Dedifferentiated amniotic fluid mesenchymal stem cell (primary cell): ENCODE measurements around the gene NPRL2.

Experiments used
- DNase-seq: peaks from one replicate; pipeline ENCODE4 v3.0.0-alpha.2; 2016; ENCODE audit errors: extremely low spot score

The NPRL2 gene

GRCh38 chr3:50373146-50374051, 22.8 kb upstream of the NPRL2 start:
- DNase-seq: no peak

GRCh38 chr3:50372349-50372748, 21.8 kb upstream of the NPRL2 start:
- no peak for DNase-seq

- DNase-seq: no peak
Observed at GRCh38 chr3:50371133-50371685, 20.6 kb upstream of the NPRL2 start.

- DNase-seq: no peak
Observed at GRCh38 chr3:50370594-50370993, 20.0 kb upstream of the NPRL2 start.

DNA sequence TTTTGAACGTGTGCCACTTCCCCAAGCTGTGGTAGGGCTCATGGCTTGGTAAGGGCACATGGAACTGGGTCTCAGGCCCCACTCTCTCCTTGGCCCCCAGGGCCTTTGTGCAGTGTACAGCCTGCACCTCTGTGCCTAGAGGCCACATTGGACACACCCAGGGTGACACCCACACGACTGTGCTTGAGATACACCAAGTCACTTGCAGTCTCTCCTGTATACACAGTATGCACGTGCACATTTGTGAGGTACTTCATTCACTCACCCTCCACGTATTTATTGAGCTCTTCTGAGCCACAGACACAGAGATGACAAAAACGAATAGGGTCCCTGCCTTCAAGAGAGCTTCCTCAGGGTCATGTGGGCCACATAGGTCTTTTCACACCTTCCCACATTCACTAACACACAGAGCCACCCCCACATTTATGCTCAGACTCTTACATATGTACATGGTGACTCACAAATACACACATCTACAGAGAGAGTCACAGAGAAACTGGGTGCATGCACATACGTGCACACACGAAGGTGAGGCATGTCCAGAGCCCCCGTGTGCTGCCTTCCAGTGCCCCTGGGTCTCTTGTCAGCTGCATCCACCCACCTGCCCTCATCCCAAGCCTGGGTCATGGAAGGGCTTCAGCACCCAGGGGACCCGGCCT, 18.6 kb upstream of the NPRL2 start:
- no peak for DNase-seq

DNA sequence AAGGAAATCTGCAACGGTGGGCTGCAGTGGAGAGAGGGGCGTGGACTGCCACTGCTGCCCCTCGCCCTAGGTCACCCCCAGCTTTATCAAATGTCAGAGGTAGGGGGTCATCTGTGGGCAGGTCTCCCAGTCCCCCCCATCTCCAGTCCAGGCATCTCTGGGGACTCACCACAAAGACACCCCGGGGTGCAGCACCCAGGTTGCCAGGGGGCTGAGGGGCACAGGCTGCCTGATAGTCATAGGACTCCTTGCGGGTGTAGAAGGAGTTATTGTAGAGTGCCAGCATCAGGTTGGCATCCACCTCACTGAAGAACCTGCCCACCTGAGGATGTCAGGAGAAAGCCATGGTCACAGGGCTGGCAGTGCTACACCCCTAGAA, 15.3 kb upstream of the NPRL2 start:
- no peak for DNase-seq

DNA sequence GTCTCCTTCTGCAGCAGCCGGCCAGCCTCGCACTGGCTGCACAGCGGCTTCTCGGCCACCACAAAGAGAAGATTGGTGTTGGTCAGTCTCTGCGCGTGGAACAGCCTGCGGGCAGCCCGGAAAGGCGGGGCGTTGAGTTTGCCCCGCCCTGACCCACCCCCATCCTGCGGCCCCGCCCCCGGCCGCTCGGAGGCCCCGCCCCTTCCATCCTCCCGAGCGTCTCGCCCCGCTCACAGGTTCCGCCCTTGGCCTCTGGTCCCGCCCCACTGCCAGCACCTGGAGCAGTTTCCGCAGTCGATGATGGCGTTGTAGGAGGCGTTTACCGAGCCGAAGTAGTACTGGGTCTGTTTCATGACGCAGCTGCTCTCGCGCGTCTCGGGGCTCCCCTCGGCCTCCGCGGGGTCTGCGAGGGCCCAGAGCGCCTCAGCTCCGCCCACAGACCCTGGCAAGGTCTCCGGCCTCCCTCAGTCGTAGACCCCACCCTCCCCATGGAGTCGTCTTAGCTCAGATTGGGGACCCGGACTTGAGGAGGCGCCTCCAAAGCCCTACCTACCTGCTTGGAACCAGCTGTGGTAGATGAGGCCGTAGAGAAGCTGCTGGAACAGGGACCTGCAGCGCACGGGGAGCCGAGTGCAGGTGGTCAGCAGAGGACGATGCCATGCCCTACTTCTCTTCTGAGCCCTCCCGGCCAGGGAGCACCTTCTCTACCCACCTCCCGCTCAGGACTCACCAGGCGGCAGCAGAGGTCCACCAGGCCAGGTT, 14.7 kb upstream of the NPRL2 start:
- no peak for DNase-seq

DNA sequence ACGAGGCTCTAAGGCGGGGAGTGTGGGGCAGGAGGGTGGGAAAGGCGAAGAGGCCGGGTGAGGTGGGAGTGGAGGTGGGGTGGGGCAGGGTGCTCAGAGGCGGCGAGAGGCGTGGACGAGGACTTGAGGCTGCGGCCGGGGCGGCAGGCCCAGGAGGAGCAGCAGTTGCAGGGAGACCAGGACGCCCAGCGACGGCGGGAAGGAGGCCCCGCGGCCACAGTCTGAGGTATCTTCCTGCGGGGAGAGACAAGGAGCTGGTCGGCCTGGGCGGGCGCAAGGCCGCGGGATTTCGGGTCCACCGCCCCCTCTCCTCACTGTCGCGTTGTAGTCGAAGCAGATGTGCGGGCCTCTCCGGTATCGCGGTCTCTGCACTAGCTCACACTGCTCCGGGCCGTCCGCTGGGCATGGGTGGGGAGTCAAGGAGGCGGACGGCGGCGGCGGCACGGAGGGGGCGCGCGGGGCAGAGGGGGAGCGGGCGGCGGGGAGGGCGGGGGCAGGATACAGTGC, 14.1 kb upstream of the NPRL2 start:
- DNase-seq: no peak

GRCh38 chr3:50359760-50360110, 9.2 kb upstream of the NPRL2 start:
- DNase-seq: no peak

GRCh38 chr3:50358911-50359759, 8.6 kb upstream of the NPRL2 start, which contains the start of gene TMEM115:
TSS of gene TMEM115 (minus strand) at chr3:50359521. CDS start at chr3:50359063, 458 bp downstream.
- peak; percentile 100 for DNase-seq

DNA sequence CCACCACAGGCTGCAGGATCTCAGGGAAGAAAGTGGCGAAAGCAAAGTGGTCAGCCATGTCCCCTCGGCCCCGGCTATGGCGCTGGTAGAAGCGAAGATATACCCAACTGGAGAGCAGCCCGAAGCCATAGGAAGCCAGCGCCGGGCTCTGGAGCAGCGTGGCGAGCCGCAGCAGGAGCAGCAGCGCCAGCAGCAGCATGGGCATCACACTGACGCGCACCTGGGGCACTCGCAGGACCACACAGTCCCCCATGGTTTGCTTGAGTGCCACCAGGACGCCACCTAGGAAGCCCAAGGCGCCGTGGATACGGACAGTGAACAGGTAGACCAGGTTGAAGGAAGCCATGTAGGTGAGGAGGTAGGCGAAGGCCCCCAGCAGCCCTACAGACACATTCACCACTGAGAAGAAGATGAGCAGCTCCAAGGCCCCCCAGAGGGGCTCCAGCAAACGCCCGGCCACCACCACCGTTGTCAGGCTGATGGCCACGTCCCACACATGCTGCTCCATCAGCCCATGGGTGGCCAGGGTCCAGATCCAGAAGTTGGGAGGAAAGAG, 7.9 kb upstream of the NPRL2 start:
- no peak for DNase-seq

GRCh38 chr3:50357481-50357880, 6.9 kb upstream of the NPRL2 start:
- DNase-seq: no peak

- no peak for DNase-seq
Observed at GRCh38 chr3:50356553-50356952, 6.0 kb upstream of the NPRL2 start.

GRCh38 chr3:50355829-50356552, 5.4 kb upstream of the NPRL2 start:
- DNase-seq: no peak

- no peak for DNase-seq
Observed at GRCh38 chr3:50354850-50355249, 4.3 kb upstream of the NPRL2 start.

- DNase-seq: no peak
Observed at GRCh38 chr3:50354186-50354764, 3.7 kb upstream of the NPRL2 start.

DNA sequence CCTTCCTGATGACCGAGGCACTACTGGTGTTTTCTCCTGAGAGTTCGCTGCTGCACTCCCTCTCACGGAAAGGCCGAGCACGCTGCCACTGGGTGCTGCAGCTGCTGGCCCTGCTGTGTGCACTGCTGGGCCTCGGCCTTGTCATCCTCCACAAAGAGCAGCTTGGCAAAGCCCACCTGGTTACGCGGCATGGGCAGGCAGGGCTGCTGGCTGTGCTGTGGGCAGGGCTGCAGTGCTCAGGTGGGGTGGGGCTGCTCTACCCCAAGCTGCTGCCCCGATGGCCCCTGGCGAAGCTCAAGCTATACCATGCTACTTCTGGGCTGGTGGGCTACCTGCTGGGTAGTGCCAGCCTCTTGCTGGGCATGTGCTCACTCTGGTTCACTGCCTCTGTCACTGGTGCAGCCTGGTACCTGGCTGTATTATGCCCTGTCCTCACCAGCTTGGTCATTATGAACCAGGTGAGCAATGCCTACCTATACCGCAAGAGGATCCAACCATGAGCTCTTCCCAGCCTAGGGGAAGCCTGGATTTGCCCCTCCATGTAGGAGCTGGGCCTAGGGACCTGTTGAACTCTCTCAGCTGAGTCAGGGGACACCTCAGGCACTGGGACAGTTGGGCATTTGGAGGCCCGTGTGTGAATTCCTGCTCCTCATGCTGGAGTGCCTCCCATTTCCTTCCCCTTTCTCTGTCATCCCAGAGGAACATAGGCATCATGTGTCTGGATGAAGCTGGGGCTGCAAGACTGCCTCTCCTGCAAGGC, 2.9 kb upstream of the NPRL2 start:
- DNase-seq: no peak

GRCh38 chr3:50352781-50353180, 2.2 kb upstream of the NPRL2 start:
- DNase-seq: no peak

DNA sequence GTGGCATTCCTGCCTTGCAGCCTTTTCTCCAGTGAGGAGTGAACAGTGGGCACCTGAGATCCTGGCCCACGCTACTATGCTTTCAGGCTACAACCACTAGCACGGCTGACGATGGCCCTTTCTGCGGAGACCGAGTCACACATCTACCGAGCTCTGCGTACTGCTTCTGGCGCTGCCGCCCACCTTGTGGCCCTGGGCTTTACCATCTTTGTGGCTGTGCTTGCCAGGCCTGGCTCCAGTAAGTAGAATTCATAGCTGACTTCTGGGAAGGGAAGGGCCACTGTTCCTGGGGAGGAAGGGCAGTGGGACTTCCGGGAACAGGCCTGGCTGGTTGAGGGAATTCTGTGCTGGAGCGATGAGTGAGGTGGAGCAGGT, 735 bp upstream of the NPRL2 start:
- DNase-seq: no peak
